Measurements from ENCODE around the gene KIRREL3.

GRCh38 chr11:126695293-126695692 lies 305.3 kb downstream of the KIRREL3 start:
- no peak for TF ChIP-seq GATA3 (IDR thresholded peaks at IDR 0.05; ENCODE audit: low read depth, low read length)
- no peak for TF ChIP-seq GATA2 (IDR thresholded peaks at IDR 0.05; ENCODE audit: low read depth, low read length)
